ENCODE results near the gene HAND1.

- TF ChIP-seq CTCF (conservative IDR thresholded peaks at IDR 0.05 in 1 of 2, IDR thresholded peaks at IDR 0.05 in 1 of 2; ENCODE audit: extremely low read depth in 1 of 2, insufficient read depth in 1 of 2, low read depth in 1 of 2, low read length in 2 of 2) (no peak), EZH2 (IDR thresholded peaks at IDR 0.05; ENCODE audit: borderline replicate concordance, low read length) (no peak)
These were observed 48.7 kb downstream of the HAND1 start for GRCh38 chr5:154429341-154429740.

Measured in mammary epithelial cell (primary cell).